Hippocampal formation (tissue), 2 donors: ENCODE results near the gene PLXNA2.

Experiments
- DNase-seq, 2 donors: peaks; one replicate each; lab custom pipeline; 2025; lab: John Stamatoyannopoulos, UW

The PLXNA2 gene

GRCh38 chr1:208045463-208046260 lies 198.5 kb downstream of the PLXNA2 start:
- no peak for DNase-seq

GRCh38 chr1:208044589-208045462 lies 199.4 kb downstream of the PLXNA2 start:
- DNase-seq = no peak

- DNase-seq = no peak
Observed at GRCh38 chr1:208043691-208044181, 200.4 kb downstream of the PLXNA2 start.

DNA sequence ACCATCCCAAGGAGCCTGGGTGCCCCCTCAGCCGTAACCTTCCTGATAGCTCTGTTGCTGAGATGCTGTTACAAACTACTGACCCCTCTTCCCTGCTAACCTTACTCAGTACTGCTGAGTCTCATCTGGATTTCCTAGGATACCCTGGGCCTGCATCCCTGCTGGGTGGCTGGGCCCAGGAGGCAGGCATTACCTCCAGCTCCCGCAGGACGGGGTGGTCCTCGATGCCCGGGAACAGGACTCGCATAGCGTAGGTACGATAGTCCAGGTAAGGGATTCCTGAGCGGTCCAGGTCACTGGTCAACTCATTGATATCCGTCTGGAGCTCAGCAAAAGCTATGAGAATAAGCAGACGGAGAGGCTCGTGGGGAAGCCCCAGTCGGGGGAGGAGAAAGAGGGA lies 201.3 kb downstream of the PLXNA2 start:
- DNase-seq = no peak

GRCh38 chr1:208042041-208042615 lies 202.1 kb downstream of the PLXNA2 start:
- no peak for DNase-seq

DNA sequence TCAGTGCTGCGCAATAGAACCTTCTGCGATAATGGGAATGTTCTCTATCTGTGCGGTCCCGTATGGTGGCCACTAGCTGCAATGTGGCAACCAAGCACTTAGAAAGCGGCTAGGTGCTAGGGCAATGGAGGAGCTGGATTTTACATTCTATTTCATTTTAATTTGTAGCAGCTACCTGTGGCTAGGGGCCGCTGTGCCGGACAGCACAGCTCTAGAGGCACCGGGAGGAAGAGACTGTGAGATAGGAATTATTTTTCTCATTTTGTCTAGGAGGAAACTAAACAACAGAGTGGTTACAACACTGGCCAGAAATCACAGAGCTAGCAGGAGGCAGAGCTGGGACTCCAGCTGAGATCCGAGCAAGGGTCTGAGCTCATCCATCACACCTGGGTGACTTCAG lies 202.7 kb downstream of the PLXNA2 start:
- no peak for DNase-seq

DNA sequence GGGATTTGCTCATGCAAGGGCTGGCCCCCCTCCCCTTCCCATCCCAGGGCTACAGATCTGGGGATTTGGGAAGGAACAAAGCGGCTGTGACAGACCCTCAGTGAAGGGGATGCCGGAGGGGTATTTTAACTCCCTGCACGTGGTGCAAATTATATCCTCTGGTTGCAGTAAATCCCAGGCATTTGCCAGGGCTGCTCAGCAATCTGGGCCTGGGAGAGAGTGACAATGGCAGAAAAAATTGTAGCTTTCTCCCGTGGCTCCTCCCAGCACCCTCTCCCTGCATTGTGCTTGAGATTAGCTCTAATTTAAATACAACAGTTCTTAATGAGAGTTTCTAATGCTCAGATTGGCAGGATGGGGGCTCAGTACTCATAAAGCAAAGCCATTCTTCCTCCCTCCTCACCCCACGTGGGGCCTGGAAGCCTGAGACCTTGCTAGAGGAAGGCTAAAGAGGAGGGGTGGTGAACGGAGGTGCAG lies 203.3 kb downstream of the PLXNA2 start:
- DNase-seq = no peak

GRCh38 chr1:208039536-208040332 lies 204.4 kb downstream of the PLXNA2 start:
- DNase-seq = no peak

DNA sequence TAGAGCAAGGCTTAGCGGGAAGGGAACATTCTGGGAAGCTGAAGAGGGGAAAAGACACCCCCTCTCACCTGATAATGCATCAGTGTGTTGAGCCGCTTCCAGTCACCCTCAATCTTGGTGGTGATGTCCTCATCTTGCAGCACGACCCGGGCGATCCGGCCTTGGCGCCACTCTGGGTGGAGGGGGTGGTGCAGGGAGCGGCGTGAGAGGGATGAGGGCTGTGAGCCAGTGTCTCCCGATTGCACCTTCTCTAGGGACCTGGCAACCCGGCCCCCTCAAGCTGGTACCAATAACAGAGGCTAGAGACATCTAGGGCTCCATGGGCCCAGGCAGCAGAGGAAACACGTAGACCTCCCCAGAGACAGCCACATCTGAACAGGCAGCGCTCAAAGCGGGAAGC lies 205.9 kb downstream of the PLXNA2 start:
- DNase-seq = no peak

DNA sequence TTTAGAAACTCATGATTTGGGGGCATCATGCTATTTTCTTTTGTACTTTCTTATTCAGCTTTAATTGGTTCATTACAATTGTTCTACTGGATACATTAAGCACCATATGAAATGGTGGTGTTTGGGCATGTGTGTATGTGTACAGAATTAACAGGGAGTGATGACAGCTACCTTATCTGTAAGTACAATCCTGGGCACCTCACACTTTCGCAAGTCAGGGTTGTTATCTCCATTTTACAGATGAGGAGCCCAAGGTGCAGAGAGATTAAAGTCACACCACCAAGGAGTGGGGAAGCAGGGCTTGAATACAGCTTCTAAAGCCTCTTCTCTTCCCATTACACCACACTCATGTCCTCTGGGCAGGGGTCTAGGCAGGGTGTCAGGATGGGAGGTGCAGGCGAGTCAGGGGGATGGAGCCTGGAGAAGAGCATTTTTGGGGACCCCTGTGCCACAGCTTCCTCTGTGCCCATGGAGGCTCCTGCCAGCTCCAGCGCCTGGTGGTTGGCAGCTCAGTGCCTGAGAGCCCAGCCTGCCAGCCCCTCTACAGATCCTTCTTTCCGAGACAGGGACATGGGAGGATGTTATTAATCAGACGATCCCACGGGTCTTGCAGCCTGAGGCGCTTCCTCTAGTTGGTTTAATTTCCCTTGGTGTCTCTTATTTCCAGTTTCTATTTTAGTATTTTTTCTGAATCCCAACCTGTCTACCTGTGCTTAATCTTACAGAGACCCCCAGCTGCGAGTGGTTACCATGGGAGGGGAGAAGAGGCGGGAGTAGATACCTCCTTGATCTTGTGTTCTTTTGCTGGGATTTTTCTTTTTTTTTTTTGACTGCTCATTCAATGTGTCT lies 207.0 kb downstream of the PLXNA2 start:
- DNase-seq = no peak

DNA sequence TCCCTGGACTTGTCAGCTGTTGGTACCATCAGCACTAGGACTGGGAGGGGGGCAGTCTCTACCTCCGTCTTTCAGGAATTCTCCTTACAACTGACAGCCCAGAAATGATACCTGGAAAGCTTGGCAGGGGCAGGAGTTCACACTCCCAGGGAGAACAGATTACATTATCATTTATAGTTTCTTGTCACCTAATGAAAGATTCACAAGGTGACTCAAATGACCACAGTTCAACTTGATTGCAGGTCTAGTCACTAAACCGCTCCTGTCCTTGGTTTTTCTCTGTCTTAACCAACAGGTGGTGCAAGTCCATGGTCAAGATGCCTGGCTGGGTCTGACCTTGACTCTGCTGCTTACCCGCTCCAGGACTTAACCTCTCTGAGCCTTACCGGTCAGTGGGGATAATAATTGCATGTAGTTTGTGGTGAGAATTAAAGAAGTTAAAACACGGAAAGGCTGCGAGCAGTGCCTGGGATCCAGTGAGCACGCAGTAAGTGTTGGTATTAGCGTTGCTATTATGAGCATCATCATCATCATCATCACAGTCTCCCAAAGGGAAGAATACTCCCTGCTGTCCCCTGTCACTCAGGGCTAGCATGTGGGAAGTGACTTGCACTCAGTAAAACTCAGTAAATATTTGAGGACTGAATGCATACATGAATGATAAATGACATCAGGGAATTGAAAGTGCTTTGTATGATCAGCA lies 207.9 kb downstream of the PLXNA2 start:
- no peak for DNase-seq

GRCh38 chr1:208034135-208034534 lies 210.0 kb downstream of the PLXNA2 start:
- no peak for DNase-seq

DNA sequence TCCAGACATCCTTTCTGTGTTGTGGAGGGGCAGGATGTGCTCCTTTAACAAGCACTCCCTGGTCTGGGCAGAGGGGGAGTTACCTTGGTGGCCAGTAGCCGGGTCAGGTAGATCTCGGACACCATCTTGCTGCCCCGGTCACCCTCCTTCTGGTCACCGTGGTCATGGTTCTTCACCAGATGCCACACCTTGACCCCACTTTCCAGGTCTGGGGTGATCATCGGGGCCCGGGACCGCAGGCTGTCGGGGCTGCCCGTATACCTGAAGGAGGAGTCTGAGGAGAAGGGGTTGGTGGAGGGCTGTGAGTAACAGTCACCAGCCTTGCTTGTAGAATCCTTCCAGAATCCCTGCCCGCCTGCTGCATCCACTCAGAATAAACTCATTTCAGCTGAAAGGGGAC lies 210.9 kb downstream of the PLXNA2 start:
- no peak for DNase-seq

GRCh38 chr1:208031932-208032320 lies 212.3 kb downstream of the PLXNA2 start:
- DNase-seq = no peak

- no peak for DNase-seq
Observed at GRCh38 chr1:208031316-208031931, 212.8 kb downstream of the PLXNA2 start.

DNA sequence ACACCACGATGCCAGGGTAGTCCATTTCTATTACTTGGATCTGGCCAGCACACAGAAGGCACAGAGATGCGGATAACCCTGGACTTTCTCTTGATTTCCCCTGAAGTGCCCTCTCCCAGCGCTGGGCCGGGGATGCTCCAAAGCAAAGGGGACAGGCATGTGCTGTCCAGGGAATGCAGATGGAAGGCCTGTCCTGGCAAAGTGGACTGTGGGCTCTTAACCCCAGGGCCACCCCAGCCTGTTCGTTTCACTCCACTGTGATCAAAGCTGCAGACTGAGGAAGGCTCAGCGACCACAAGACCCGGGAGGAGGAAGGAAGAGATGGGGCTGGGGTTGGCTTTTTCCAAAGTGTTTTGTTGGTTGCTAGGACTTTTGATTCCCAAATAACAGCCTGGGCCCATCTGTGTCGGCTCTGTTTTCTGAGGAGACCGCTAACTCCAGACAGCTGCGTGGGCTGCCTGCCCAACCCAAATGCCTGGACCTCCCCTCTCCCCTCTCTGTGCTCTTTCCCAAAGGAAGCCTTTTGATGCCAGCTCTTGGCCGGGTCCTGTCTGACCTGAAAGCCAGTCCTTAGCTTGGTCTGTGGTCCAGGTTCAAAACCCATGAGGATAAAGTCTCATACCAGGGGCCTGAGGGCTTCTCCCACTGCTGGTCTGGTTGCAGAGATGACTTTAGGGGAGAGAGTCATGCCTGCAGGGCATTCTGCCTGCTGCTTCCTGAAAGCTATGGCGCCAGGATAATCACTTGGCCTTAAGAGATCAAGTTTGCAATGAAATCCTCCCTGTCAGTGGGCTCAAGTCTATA lies 213.7 kb downstream of the PLXNA2 start:
- no peak for DNase-seq

GRCh38 chr1:208029381-208030287 lies 214.6 kb downstream of the PLXNA2 start:
- no peak for DNase-seq

GRCh38 chr1:208028526-208028925 lies 215.7 kb downstream of the PLXNA2 start:
- no peak for DNase-seq
